ENCODE results near the gene WDR75. TPM values are rescaled to one million over a fixed set of nuclear protein-coding genes. Genes with fewer than 3 reads are reported as not detected.

Gene WDR75
- total RNA-seq, 1 experiment from 2014 or later = 70.2 TPM

GRCh38 chr2:189441709-189442074, 418 bp downstream of the WDR75 start:
- RAD21 ChIA-PET (ENCODE audit: low non-redundant PET in 1 of 2, low total read pairs in 2 of 2, uncharacterized antibody in 2 of 2, unreplicated experiment in 2 of 2) = no interaction called here

More at GRCh38 chr2:189441709-189442074, 418 bp downstream of the WDR75 start:
- peak overlapping the region; percentile 53 for H3K27ac ChIP-seq (ENCODE audit: low read depth, low read length)
- H4K20me1 ChIP-seq (ENCODE audit: insufficient read depth) = peaks cover 17% of the 10 kb centered on the region; the same call in 1 of the 2 replicates
- H2AFZ ChIP-seq (ENCODE audit: low read depth, low read length, poor library complexity, severe bottlenecking) = peak overlapping the region; percentile 62
- intact Hi-C loops (cut with micrococcal nuclease) = no loop called here
- ChIA-PET CTCF (no interaction called here), POLR2A (interaction anchor here (1.5 kb wide), 1 partner anchor 32 kb away, joined by 3 read pairs; no protein-coding TSS in a partner anchor)
- H3K4me2 ChIP-seq (ENCODE audit: low read length) = peak overlapping the region; percentile 68
- TF ChIP-seq EZH2 (IDR thresholded peaks at IDR 0.05) (no peak), ZNF274 (IDR thresholded peaks at IDR 0.05; ENCODE audit: low read depth, low read length) (no peak), ZBTB33 (IDR thresholded peaks at IDR 0.05; ENCODE audit: extremely low read depth, insufficient replicate concordance, low read length) (no peak), POLR2A (IDR thresholded peaks at IDR 0.05; ENCODE audit: borderline replicate concordance, extremely low read depth, insufficient read depth, insufficient read length) (no peak), POLR2AphosphoS5 (IDR thresholded peaks at IDR 0.05; ENCODE audit: low read depth, low read length) (no peak), YY1 (IDR thresholded peaks at IDR 0.05; ENCODE audit: extremely low read depth, insufficient replicate concordance, low read depth, low read length) (no peak), RAD21 (IDR thresholded peaks at IDR 0.05; ENCODE audit: low read depth) (no peak), JUND (IDR thresholded peaks at IDR 0.05) (no peak), EZH2phosphoT487 (IDR thresholded peaks at IDR 0.05; ENCODE audit: borderline replicate concordance) (no peak), CTCF (IDR thresholded peaks at IDR 0.05 in 2 of 3, conservative IDR thresholded peaks at IDR 0.05 in 1 of 3; ENCODE audit: borderline replicate concordance in 1 of 3, insufficient read depth in 1 of 3, low read depth in 2 of 3, low read length in 2 of 3) (no peak), SIN3A (IDR thresholded peaks at IDR 0.05; ENCODE audit: low read depth) (no peak), ZFX (IDR thresholded peaks at IDR 0.05) (no peak), ELF1 (IDR thresholded peaks at IDR 0.05; ENCODE audit: borderline replicate concordance, low read depth) (no peak), CBX3 (IDR thresholded peaks at IDR 0.05; ENCODE audit: low read depth) (no peak), SRF (IDR thresholded peaks at IDR 0.05; ENCODE audit: low read depth) (no peak)
- TF ChIP-seq, protein P1, sequence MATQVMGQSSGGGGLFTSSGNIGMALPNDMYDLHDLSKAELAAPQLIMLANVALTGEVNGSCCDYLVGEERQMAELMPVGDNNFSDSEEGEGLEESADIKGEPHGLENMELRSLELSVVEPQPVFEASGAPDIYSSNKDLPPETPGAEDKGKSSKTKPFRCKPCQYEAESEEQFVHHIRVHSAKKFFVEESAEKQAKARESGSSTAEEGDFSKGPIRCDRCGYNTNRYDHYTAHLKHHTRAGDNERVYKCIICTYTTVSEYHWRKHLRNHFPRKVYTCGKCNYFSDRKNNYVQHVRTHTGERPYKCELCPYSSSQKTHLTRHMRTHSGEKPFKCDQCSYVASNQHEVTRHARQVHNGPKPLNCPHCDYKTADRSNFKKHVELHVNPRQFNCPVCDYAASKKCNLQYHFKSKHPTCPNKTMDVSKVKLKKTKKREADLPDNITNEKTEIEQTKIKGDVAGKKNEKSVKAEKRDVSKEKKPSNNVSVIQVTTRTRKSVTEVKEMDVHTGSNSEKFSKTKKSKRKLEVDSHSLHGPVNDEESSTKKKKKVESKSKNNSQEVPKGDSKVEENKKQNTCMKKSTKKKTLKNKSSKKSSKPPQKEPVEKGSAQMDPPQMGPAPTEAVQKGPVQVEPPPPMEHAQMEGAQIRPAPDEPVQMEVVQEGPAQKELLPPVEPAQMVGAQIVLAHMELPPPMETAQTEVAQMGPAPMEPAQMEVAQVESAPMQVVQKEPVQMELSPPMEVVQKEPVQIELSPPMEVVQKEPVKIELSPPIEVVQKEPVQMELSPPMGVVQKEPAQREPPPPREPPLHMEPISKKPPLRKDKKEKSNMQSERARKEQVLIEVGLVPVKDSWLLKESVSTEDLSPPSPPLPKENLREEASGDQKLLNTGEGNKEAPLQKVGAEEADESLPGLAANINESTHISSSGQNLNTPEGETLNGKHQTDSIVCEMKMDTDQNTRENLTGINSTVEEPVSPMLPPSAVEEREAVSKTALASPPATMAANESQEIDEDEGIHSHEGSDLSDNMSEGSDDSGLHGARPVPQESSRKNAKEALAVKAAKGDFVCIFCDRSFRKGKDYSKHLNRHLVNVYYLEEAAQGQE (IDR thresholded peaks at IDR 0.05; ENCODE audit: low read depth) = no peak
- TF ChIP-seq, protein P2, sequence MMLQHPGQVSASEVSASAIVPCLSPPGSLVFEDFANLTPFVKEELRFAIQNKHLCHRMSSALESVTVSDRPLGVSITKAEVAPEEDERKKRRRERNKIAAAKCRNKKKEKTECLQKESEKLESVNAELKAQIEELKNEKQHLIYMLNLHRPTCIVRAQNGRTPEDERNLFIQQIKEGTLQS (IDR thresholded peaks at IDR 0.05) = no peak
- TF ChIP-seq, protein P3, sequence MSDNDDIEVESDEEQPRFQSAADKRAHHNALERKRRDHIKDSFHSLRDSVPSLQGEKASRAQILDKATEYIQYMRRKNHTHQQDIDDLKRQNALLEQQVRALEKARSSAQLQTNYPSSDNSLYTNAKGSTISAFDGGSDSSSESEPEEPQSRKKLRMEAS (IDR thresholded peaks at IDR 0.05) = no peak
- peaks cover 0 to 13% of the 10 kb centered on the region in 2 experiments; a peak in 3 of 4 replicates for H3K4me1 ChIP-seq (ENCODE audit: control insufficient read depth in 1 of 2, insufficient read depth in 2 of 2, low read length in 2 of 2)
- H3K27me3 ChIP-seq (ENCODE audit: insufficient read depth, low read length) = no peaks in the 10 kb centered on the region
- H3K9ac ChIP-seq (ENCODE audit: low read length) = peak overlapping the region; percentile 96
- peak overlapping the region; percentile 85 to 92 for H3K4me3 ChIP-seq (replicated peaks in 1 of 2; ENCODE audit: low read depth in 1 of 2, low read length in 2 of 2)
- DNase-seq (ENCODE audit: low read depth, low spot score) (no peak), ATAC-seq (no peak; the same call in 1 of the 2 replicates)
- peaks cover 55% of the 10 kb centered on the region for H3K79me2 ChIP-seq (ENCODE audit: insufficient read depth, low read length)
- BruUV-seq (replicated peaks) = TSS peak; percentile 79
- H3K36me3 ChIP-seq (ENCODE audit: control insufficient read depth in 1 of 2, insufficient read depth in 2 of 2, low read length in 2 of 2) = peaks cover 0 to 18% of the 10 kb centered on the region in 2 experiments; a peak in 2 of 4 replicates
- H3K9me3 ChIP-seq (ENCODE audit: control insufficient read depth in 1 of 2, insufficient read depth in 1 of 2, low read depth in 1 of 2, low read length in 2 of 2) = no peaks in the 10 kb centered on the region
- no peaks in the 10 kb centered on the region for H3K9me2 ChIP-seq (ENCODE audit: insufficient read depth)
